GM21447 (cell line): ENCODE measurements around the gene OR5I1.
"Not testable (repeated sequence)": the region's sequence is repeated elsewhere in the genome, so short reads cannot be mapped to it uniquely, and the experiment has no call there.

Experiments
- ATAC-seq: cut with Tn5 transposase; IDR thresholded peaks from one replicate; pipeline ENCODE4 v1.9.1; 2021; ENCODE audit not compliant: unreplicated experiment

OR5I1 gene

DNA sequence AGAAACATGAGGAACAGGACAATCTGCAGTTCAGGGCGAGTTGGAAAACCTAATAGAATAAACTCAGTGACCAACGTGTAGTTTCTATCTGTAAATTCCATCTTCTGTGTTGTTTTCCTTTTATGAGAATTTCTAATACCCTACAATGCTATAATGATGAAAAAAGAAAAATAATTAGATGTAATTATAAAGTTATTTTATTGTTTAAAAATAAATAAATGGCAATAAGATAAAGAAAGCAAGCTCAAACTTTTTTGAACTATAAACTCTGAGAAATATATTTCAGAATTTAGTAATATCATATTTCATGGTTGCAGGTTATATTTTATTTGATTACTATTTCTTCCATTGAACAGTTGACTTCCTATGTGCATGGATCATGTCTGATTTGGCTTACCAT lies at the start of gene OR5I1:
Gene OR5I1, minus strand, starts transcription at position 101 of the 400 bp plus-strand sequence. Its CDS starts 0 bp downstream, at position 101.
- no peak for ATAC-seq

GRCh38 chr11:55970935-55971334 lies 34.7 kb upstream of the OR5I1 start:
- ATAC-seq: no peak

GRCh38 chr11:55969845-55970244 lies 33.6 kb upstream of the OR5I1 start, which contains the start of gene OR10AG1:
Gene OR10AG1, minus strand, starts transcription at chr11:55969945. Its CDS starts 38 bp downstream, at chr11:55969907.
- no peak for ATAC-seq

- ATAC-seq: no peak
Observed at GRCh38 chr11:55967914-55968313, 31.7 kb upstream of the OR5I1 start.

DNA sequence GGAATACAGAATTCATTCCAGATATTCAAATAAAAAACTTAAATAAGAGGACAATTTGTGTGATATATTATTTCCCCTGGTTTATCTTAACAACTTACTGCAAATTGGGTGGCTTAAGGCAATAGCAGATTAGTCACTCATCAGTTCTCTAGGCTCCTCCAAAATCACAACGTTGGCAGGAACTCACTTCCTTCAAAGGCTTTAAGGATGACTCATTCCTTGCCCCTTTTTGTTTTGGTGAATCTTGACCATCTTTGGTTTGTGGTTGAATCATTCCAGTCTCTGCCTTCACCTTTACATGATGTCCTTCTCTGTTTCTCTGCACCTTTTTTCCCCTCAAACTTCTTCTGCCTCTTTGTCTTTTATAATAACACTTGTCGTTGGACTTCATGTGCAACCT lies 30.2 kb upstream of the OR5I1 start:
- ATAC-seq: no peak

GRCh38 chr11:55956521-55956920 lies 20.3 kb upstream of the OR5I1 start:
- no peak for ATAC-seq

- no peak for ATAC-seq
Observed at GRCh38 chr11:55949330-55949729, 13.1 kb upstream of the OR5I1 start.

GRCh38 chr11:55942785-55943392 lies 6.7 kb upstream of the OR5I1 start:
- no peak for ATAC-seq

GRCh38 chr11:55920537-55920936 lies 15.7 kb downstream of the OR5I1 start:
- ATAC-seq: no peak

DNA sequence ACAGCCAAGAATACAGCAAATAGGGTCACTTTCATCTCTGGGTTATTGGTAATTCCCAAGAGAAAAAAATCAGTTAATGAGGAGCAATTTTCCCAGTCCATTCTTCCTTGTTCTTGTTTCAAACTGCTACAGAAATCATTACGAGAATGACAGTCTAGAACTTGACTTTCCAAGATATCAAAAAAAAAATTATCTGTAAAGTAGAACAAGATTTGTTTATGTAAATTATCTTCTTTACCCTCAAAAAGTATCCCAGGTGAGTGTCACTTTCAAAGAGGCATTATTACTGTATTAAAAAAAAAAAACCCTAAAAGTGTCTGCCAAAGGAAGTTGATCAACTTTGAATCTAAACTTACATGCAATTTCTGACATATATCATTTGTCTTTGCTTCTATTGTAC lies 21.7 kb downstream of the OR5I1 start, which contains the start of gene OR5W2:
Gene OR5W2, minus strand, starts transcription at position 101 of the 400 bp plus-strand sequence. Its CDS starts 0 bp downstream, at position 101.
- no peak for ATAC-seq

DNA sequence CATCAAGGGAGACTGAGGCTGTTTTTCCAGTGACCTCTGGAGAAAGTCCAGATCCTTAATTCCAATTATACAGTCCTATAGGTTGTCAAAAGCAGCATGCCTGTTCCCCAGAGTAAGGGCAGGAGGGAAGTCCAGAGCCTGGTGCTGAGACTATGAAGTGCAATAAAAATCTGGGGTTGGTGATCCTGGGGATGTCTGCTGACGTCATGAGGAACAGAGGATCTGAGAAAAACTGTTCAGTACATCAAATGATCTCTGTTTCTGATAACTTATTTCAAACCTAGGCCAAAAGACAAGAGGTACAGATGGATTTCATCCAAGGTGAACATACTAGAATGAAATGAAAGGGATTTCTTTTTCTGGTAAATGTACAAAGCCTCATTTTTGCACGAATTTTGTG lies 33.9 kb downstream of the OR5I1 start:
- ATAC-seq: no peak

DNA sequence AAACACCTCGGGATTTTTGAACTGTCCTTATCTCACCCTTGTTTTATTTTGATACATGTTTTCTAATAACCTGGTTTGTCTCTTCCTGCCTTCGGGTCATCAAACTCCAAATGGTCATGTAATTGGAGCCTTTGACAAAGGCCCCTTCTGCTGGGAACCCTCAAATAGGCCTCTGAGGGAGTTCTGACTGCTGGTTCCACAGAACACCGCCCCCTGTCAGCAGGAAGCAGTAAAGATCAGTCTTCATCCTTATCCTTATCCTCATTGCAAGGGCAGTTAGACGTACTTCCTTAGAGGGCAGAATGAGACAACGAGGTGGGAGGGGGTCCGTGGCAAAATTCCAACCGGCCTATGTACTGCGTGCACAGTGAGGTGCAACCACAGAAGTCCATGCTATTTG lies 41.0 kb downstream of the OR5I1 start:
- ATAC-seq: no peak

- ATAC-seq: not testable (repeated sequence)
Observed at GRCh38 chr11:55885481-55885880, 50.7 kb downstream of the OR5I1 start.
